Effector memory CD4-positive, alpha-beta T cell (primary cell): ENCODE results near the gene KRTAP12-1.

ENCODE experiments used
- DNase-seq, 3 donors: peaks; one replicate each; pipeline ENCODE4 v3.0.0-alpha.2; 2020
- H3K27ac ChIP-seq: 2 replicates; pipeline ENCODE4 v1.7.0; 2013; ENCODE audit warnings: mild to moderate bottlenecking, low read length, moderate library complexity; ENCODE audit not compliant: insufficient read depth, poor library complexity, severe bottlenecking
- H3K27me3 ChIP-seq: replicated peaks from 2 replicates; pipeline ENCODE4 v1.7.0; 2013; ENCODE audit warnings: mild to moderate bottlenecking, low read length; ENCODE audit not compliant: insufficient read depth, control insufficient read depth, poor library complexity, severe bottlenecking
- H3K36me3 ChIP-seq: 2 replicates; pipeline ENCODE4 v1.7.0; 2013; ENCODE audit warnings: mild to moderate bottlenecking, low read length, moderate library complexity; ENCODE audit not compliant: control insufficient read depth, insufficient read depth
- H3K4me1 ChIP-seq: 2 replicates; pipeline ENCODE4 v1.7.0; 2013; ENCODE audit warnings: low read length, mild to moderate bottlenecking; ENCODE audit not compliant: control insufficient read depth, insufficient read depth, poor library complexity, severe bottlenecking
- H3K4me3 ChIP-seq: 2 replicates; pipeline ENCODE4 v1.7.0; 2013; ENCODE audit warnings: low read length, low read depth, mild to moderate bottlenecking; ENCODE audit not compliant: insufficient read depth, poor library complexity, severe bottlenecking
- H3K9me3 ChIP-seq: 2 replicates; pipeline ENCODE4 v1.7.0; 2013; ENCODE audit warnings: mild to moderate bottlenecking, low read length, moderate library complexity; ENCODE audit not compliant: control insufficient read depth

Gene KRTAP12-1

GRCh38 chr21:44704636-44705001 lies 22.7 kb upstream of the KRTAP12-1 start:
- peaks cover 68% of the 10 kb centered on the region for H3K27me3 ChIP-seq
- peaks cover 10% of the 10 kb centered on the region for H3K4me1 ChIP-seq
- no peak for DNase-seq
- H3K9me3 ChIP-seq: no peaks in the 10 kb centered on the region
- no peaks in the 10 kb centered on the region for H3K36me3 ChIP-seq
- no peak overlapping the region for H3K4me3 ChIP-seq
- H3K27ac ChIP-seq: no peak overlapping the region

GRCh38 chr21:44703731-44704635 lies 22.0 kb upstream of the KRTAP12-1 start:
- Histone ChIP-seq H3K4me1 (peaks cover 6% of the 10 kb centered on the region), H3K27me3 (peaks cover 65% of the 10 kb centered on the region)

GRCh38 chr21:44702973-44703730 lies 21.2 kb upstream of the KRTAP12-1 start:
- Histone ChIP-seq H3K36me3 (no peaks in the 10 kb centered on the region), H3K9me3 (no peaks in the 10 kb centered on the region), H3K27me3 (peaks cover 57% of the 10 kb centered on the region), H3K27ac (no peak overlapping the region), H3K4me3 (no peak overlapping the region), H3K4me1 (no peaks in the 10 kb centered on the region)
- DNase-seq: no peak

More at GRCh38 chr21:44703731-44704635, 22.0 kb upstream of the KRTAP12-1 start:
- no peaks in the 10 kb centered on the region for H3K9me3 ChIP-seq
- H3K36me3 ChIP-seq: no peaks in the 10 kb centered on the region
- no peak for DNase-seq
- H3K27ac ChIP-seq: no peak overlapping the region
- no peak overlapping the region for H3K4me3 ChIP-seq

GRCh38 chr21:44702111-44702972 lies 20.4 kb upstream of the KRTAP12-1 start:
- Histone ChIP-seq H3K27ac (no peak overlapping the region), H3K9me3 (no peaks in the 10 kb centered on the region), H3K4me3 (no peak overlapping the region), H3K36me3 (no peaks in the 10 kb centered on the region), H3K27me3 (peaks cover 49% of the 10 kb centered on the region), H3K4me1 (no peaks in the 10 kb centered on the region)
- DNase-seq: no peak

- no peak overlapping the region for H3K4me3 ChIP-seq
- DNase-seq: no peak
- H3K36me3 ChIP-seq: no peaks in the 10 kb centered on the region
- no peaks in the 10 kb centered on the region for H3K9me3 ChIP-seq
- H3K27ac ChIP-seq: no peak overlapping the region
- peaks cover 42% of the 10 kb centered on the region for H3K27me3 ChIP-seq
- H3K4me1 ChIP-seq: no peaks in the 10 kb centered on the region
These were observed 19.6 kb upstream of the KRTAP12-1 start for GRCh38 chr21:44701541-44701940.

- H3K9me3 ChIP-seq: no peaks in the 10 kb centered on the region
- H3K27me3 ChIP-seq: peaks cover 36% of the 10 kb centered on the region
- no peak for DNase-seq
- H3K4me3 ChIP-seq: no peak overlapping the region
- H3K36me3 ChIP-seq: no peaks in the 10 kb centered on the region
- H3K4me1 ChIP-seq: no peaks in the 10 kb centered on the region
- no peak overlapping the region for H3K27ac ChIP-seq
These were observed 19.0 kb upstream of the KRTAP12-1 start for GRCh38 chr21:44701023-44701400.

GRCh38 chr21:44700101-44701022 lies 18.4 kb upstream of the KRTAP12-1 start:
- Histone ChIP-seq H3K27ac (no peak overlapping the region), H3K4me1 (no peaks in the 10 kb centered on the region), H3K27me3 (peaks cover 34% of the 10 kb centered on the region), H3K4me3 (no peak overlapping the region), H3K36me3 (no peaks in the 10 kb centered on the region), H3K9me3 (no peaks in the 10 kb centered on the region)
- no peak for DNase-seq

- Histone ChIP-seq H3K9me3 (no peaks in the 10 kb centered on the region), H3K27me3 (peaks cover 31% of the 10 kb centered on the region), H3K4me3 (no peak overlapping the region), H3K27ac (no peak overlapping the region), H3K36me3 (no peaks in the 10 kb centered on the region), H3K4me1 (no peaks in the 10 kb centered on the region)
- DNase-seq: no peak
These were observed 17.6 kb upstream of the KRTAP12-1 start for GRCh38 chr21:44699502-44700001.
